Effector memory CD8-positive, alpha-beta T cell (primary cell): Measurements from ENCODE around the gene MRGPRX2.

Experiments used
- ATAC-seq: fragments of 150-1000 bp; cut with Tn5 transposase; replicated peaks from 2 replicates; pipeline ENCODE4 v1.10.0; 2021; ENCODE audit warnings: mild to moderate bottlenecking, moderate library complexity
- DNase-seq, 3 experiments: peaks; one replicate each; pipeline ENCODE4 v3.0.0; 2021
- H3K27ac Mint-ChIP-seq, 2 donors: one replicate each; pipeline ENCODE4 v1.8.0; 2022; ENCODE audit warnings: mild to moderate bottlenecking in 2 of 2, mixed read lengths in 2 of 2, moderate library complexity in 2 of 2
- H3K27me3 Mint-ChIP-seq, 2 donors: one replicate each; pipeline ENCODE4 v1.8.0; 2022; ENCODE audit warnings: mixed read lengths in 2 of 2
- H3K36me3 Mint-ChIP-seq: one replicate; pipeline ENCODE4 v1.8.0; 2022; ENCODE audit warnings: mild to moderate bottlenecking, moderate library complexity, mixed read lengths; ENCODE audit not compliant: insufficient read depth
- H3K4me1 Mint-ChIP-seq, 2 donors: one replicate each; pipeline ENCODE4 v1.8.0; 2022; ENCODE audit warnings: low read depth in 2 of 2, mixed read lengths in 2 of 2
- H3K4me3 Mint-ChIP-seq, 2 donors: one replicate each; pipeline ENCODE4 v1.8.0; 2022; ENCODE audit warnings: mild to moderate bottlenecking in 2 of 2, mixed read lengths in 2 of 2, moderate library complexity in 2 of 2
- H3K9me3 Mint-ChIP-seq, 2 donors: one replicate each; pipeline ENCODE4 v1.8.0; 2022; ENCODE audit warnings: mixed read lengths in 2 of 2
- total RNA-seq, 9 experiments: gene quantifications; one replicate each; lab custom pipeline; 2026; lab: John Stamatoyannopoulos, UW

The MRGPRX2 gene
- 0 to 0.06 (median 0) reads per million in 9 experiments for total RNA-seq

- H3K27ac Mint-ChIP-seq, result peak within 1 kb of the TSS; percentile 67 to 91
- peaks cover 26 to 38% of the 10 kb centered on the region in 2 donors for H3K4me1 Mint-ChIP-seq
- ATAC-seq (peak; percentile 83), DNase-seq (no peak)
- H3K9me3 Mint-ChIP-seq, result no peaks in the 10 kb centered on the region
- no peaks in the 10 kb centered on the region for H3K27me3 Mint-ChIP-seq
- peak within 1 kb of the TSS; percentile 44 to 62 for H3K4me3 Mint-ChIP-seq
- H3K36me3 Mint-ChIP-seq, result no peaks in the 10 kb centered on the region
Measured at GRCh38 chr11:19060629-19061028, at the start of gene MRGPRX2. Gene MRGPRX2 (minus strand): TSS chr11:19060717. CDS start chr11:19056402, 4,315 bp downstream.

- no peak for DNase-seq
- H3K4me1 Mint-ChIP-seq, result no peaks in the 10 kb centered on the region
- H3K27ac Mint-ChIP-seq, result no peak overlapping the region
- H3K9me3 Mint-ChIP-seq, result no peaks in the 10 kb centered on the region
- no peak for ATAC-seq
- peaks cover 4% of the 10 kb centered on the region for H3K36me3 Mint-ChIP-seq
- H3K4me3 Mint-ChIP-seq, result no peak overlapping the region
- H3K27me3 Mint-ChIP-seq, result peaks cover 10 to 33% of the 10 kb centered on the region in 2 donors
Measured at GRCh38 chr11:19110295-19110694, 49.8 kb upstream of the MRGPRX2 start.

- Mint-ChIP-seq H3K4me1 (no peaks in the 10 kb centered on the region), H3K36me3 (no peaks in the 10 kb centered on the region), H3K27ac (peak overlapping the region in 1 of 2 donors; percentile 6), H3K9me3 (no peaks in the 10 kb centered on the region), H3K27me3 (peaks cover 10 to 33% of the 10 kb centered on the region in 2 donors), H3K4me3 (no peak overlapping the region)
- DNase-seq (no peak), ATAC-seq (no peak)
Measured at GRCh38 chr11:19107125-19107524, 46.6 kb upstream of the MRGPRX2 start.

GRCh38 chr11:19105011-19105410 lies 44.5 kb upstream of the MRGPRX2 start:
- H3K9me3 Mint-ChIP-seq, result peaks cover 0 to 2% of the 10 kb centered on the region in 2 donors
- peaks cover 17 to 44% of the 10 kb centered on the region in 2 donors for H3K27me3 Mint-ChIP-seq
- ATAC-seq (no peak), DNase-seq (no peak)
- no peak overlapping the region for H3K4me3 Mint-ChIP-seq
- H3K36me3 Mint-ChIP-seq, result no peaks in the 10 kb centered on the region
- no peak overlapping the region for H3K27ac Mint-ChIP-seq
- H3K4me1 Mint-ChIP-seq, result no peaks in the 10 kb centered on the region

GRCh38 chr11:19102521-19102900 lies 42.0 kb upstream of the MRGPRX2 start:
- peaks cover 16 to 53% of the 10 kb centered on the region in 2 donors for H3K27me3 Mint-ChIP-seq
- no peak for DNase-seq

GRCh38 chr11:19101796-19102520 lies 41.4 kb upstream of the MRGPRX2 start:
- ATAC-seq, result no peak
- H3K9me3 Mint-ChIP-seq, result peaks cover 0 to 2% of the 10 kb centered on the region in 2 donors
- DNase-seq, result no peak
- no peak overlapping the region for H3K27ac Mint-ChIP-seq
- H3K4me3 Mint-ChIP-seq, result no peak overlapping the region
- peaks cover 22 to 53% of the 10 kb centered on the region in 2 donors for H3K27me3 Mint-ChIP-seq
- H3K4me1 Mint-ChIP-seq, result no peaks in the 10 kb centered on the region
- H3K36me3 Mint-ChIP-seq, result no peaks in the 10 kb centered on the region

More at GRCh38 chr11:19102521-19102900, 42.0 kb upstream of the MRGPRX2 start:
- Mint-ChIP-seq H3K4me3 (no peak overlapping the region), H3K27ac (no peak overlapping the region), H3K9me3 (peaks cover 0 to 2% of the 10 kb centered on the region in 2 donors), H3K4me1 (no peaks in the 10 kb centered on the region), H3K36me3 (no peaks in the 10 kb centered on the region)
- no peak for ATAC-seq

GRCh38 chr11:19100885-19101284 lies 40.4 kb upstream of the MRGPRX2 start:
- Mint-ChIP-seq H3K4me3 (no peak overlapping the region), H3K36me3 (no peaks in the 10 kb centered on the region), H3K4me1 (no peaks in the 10 kb centered on the region), H3K27me3 (peaks cover 33 to 57% of the 10 kb centered on the region in 2 donors), H3K9me3 (peaks cover 0 to 2% of the 10 kb centered on the region in 2 donors), H3K27ac (no peak overlapping the region)
- ATAC-seq, result no peak
- no peak for DNase-seq

- DNase-seq (no peak), ATAC-seq (no peak)
- Mint-ChIP-seq H3K27ac (no peak overlapping the region), H3K4me3 (no peak overlapping the region), H3K36me3 (no peaks in the 10 kb centered on the region), H3K27me3 (peaks cover 36 to 59% of the 10 kb centered on the region in 2 donors), H3K4me1 (no peaks in the 10 kb centered on the region), H3K9me3 (peaks cover 0 to 2% of the 10 kb centered on the region in 2 donors)
Measured at GRCh38 chr11:19099093-19099492, 38.6 kb upstream of the MRGPRX2 start.

GRCh38 chr11:19094859-19095258 lies 34.3 kb upstream of the MRGPRX2 start:
- Mint-ChIP-seq H3K4me1 (peaks cover 0 to 2% of the 10 kb centered on the region in 2 donors), H3K36me3 (no peaks in the 10 kb centered on the region), H3K9me3 (no peaks in the 10 kb centered on the region), H3K27ac (no peak overlapping the region), H3K27me3 (peaks cover 52 to 62% of the 10 kb centered on the region in 2 donors), H3K4me3 (no peak overlapping the region)
- DNase-seq (no peak), ATAC-seq (no peak)

GRCh38 chr11:19093976-19094375 lies 33.5 kb upstream of the MRGPRX2 start:
- Mint-ChIP-seq H3K4me1 (peaks cover 0 to 2% of the 10 kb centered on the region in 2 donors), H3K27ac (no peak overlapping the region), H3K27me3 (peaks cover 57 to 62% of the 10 kb centered on the region in 2 donors), H3K4me3 (no peak overlapping the region), H3K36me3 (no peaks in the 10 kb centered on the region), H3K9me3 (no peaks in the 10 kb centered on the region)
- no peak for ATAC-seq
- no peak for DNase-seq

- no peak overlapping the region for H3K4me3 Mint-ChIP-seq
- no peaks in the 10 kb centered on the region for H3K9me3 Mint-ChIP-seq
- peaks cover 0 to 2% of the 10 kb centered on the region in 2 donors for H3K4me1 Mint-ChIP-seq
- DNase-seq, result no peak
- no peaks in the 10 kb centered on the region for H3K36me3 Mint-ChIP-seq
- H3K27me3 Mint-ChIP-seq, result peaks cover 54 to 55% of the 10 kb centered on the region in 2 donors
- H3K27ac Mint-ChIP-seq, result no peak overlapping the region
- no peak for ATAC-seq
Measured at GRCh38 chr11:19092850-19093249, 32.3 kb upstream of the MRGPRX2 start.

- Mint-ChIP-seq H3K4me3 (no peak overlapping the region), H3K36me3 (no peaks in the 10 kb centered on the region), H3K27me3 (peaks cover 49 to 51% of the 10 kb centered on the region in 2 donors), H3K27ac (no peak overlapping the region), H3K9me3 (no peaks in the 10 kb centered on the region), H3K4me1 (peaks cover 0 to 2% of the 10 kb centered on the region in 2 donors)
- no peak for ATAC-seq
- no peak for DNase-seq
Measured at GRCh38 chr11:19092342-19092741, 31.8 kb upstream of the MRGPRX2 start.

- ATAC-seq, result no peak
- no peak overlapping the region for H3K4me3 Mint-ChIP-seq
- H3K27ac Mint-ChIP-seq, result no peak overlapping the region
- DNase-seq, result no peak
- no peaks in the 10 kb centered on the region for H3K36me3 Mint-ChIP-seq
- H3K9me3 Mint-ChIP-seq, result no peaks in the 10 kb centered on the region
- H3K4me1 Mint-ChIP-seq, result peaks cover 0 to 2% of the 10 kb centered on the region in 2 donors
- H3K27me3 Mint-ChIP-seq, result peaks cover 48 to 53% of the 10 kb centered on the region in 2 donors
Measured at GRCh38 chr11:19091366-19091765, 30.8 kb upstream of the MRGPRX2 start.

GRCh38 chr11:19089421-19089820 lies 28.9 kb upstream of the MRGPRX2 start:
- no peak overlapping the region for H3K4me3 Mint-ChIP-seq
- peaks cover 42 to 43% of the 10 kb centered on the region in 2 donors for H3K27me3 Mint-ChIP-seq
- H3K9me3 Mint-ChIP-seq, result no peaks in the 10 kb centered on the region
- H3K4me1 Mint-ChIP-seq, result peaks cover 0 to 2% of the 10 kb centered on the region in 2 donors
- H3K36me3 Mint-ChIP-seq, result no peaks in the 10 kb centered on the region
- ATAC-seq (no peak), DNase-seq (no peak)
- H3K27ac Mint-ChIP-seq, result no peak overlapping the region
